GM19035 (cell line): Measurements from ENCODE around the gene DGCR2.
"Not testable (repeated sequence)": the region's sequence is repeated elsewhere in the genome, so short reads cannot be mapped to it uniquely, and the experiment has no call there.

ENCODE experiments used
- ATAC-seq: cut with Tn5 transposase; IDR thresholded peaks from one replicate; pipeline ENCODE4 v1.9.1; 2021; ENCODE audit not compliant: unreplicated experiment

Gene DGCR2

GRCh38 chr22:19032898-19033567 is 89.2 kb downstream of the DGCR2 start:
- not testable (repeated sequence) for ATAC-seq

GRCh38 chr22:19032156-19032785 is 89.9 kb downstream of the DGCR2 start:
- not testable (repeated sequence) for ATAC-seq

- not testable (repeated sequence) for ATAC-seq
Measured at GRCh38 chr22:19030889-19031252, 91.3 kb downstream of the DGCR2 start.

GRCh38 chr22:19030226-19030888 is 91.9 kb downstream of the DGCR2 start:
- not testable (repeated sequence) for ATAC-seq

GRCh38 chr22:19029113-19030103 is 92.8 kb downstream of the DGCR2 start:
- ATAC-seq, result not testable (repeated sequence)

- ATAC-seq, result not testable (repeated sequence)
Measured at GRCh38 chr22:19028060-19028455, 94.2 kb downstream of the DGCR2 start.

GRCh38 chr22:19027371-19028059 is 94.7 kb downstream of the DGCR2 start:
- ATAC-seq, result not testable (repeated sequence)

- not testable (repeated sequence) for ATAC-seq
Measured at GRCh38 chr22:19026080-19026479, 96.1 kb downstream of the DGCR2 start.

- ATAC-seq, result not testable (repeated sequence)
Measured at GRCh38 chr22:19024956-19025489, 97.2 kb downstream of the DGCR2 start.

GRCh38 chr22:19023931-19024330 is 98.3 kb downstream of the DGCR2 start:
- not testable (repeated sequence) for ATAC-seq

- no peak for ATAC-seq
Measured at GRCh38 chr22:19022755-19023154, 99.5 kb downstream of the DGCR2 start.

GRCh38 chr22:19019679-19020032 is 102.6 kb downstream of the DGCR2 start:
- ATAC-seq, result no peak

GRCh38 chr22:19019029-19019678 is 103.1 kb downstream of the DGCR2 start:
- no peak for ATAC-seq

GRCh38 chr22:19018256-19018655 is 104.0 kb downstream of the DGCR2 start:
- ATAC-seq, result no peak

- no peak for ATAC-seq
Measured at GRCh38 chr22:19016081-19016766, 106.0 kb downstream of the DGCR2 start.

GRCh38 chr22:19014886-19015285 is 107.3 kb downstream of the DGCR2 start:
- ATAC-seq, result no peak

GRCh38 chr22:19013881-19014598 is 108.2 kb downstream of the DGCR2 start:
- ATAC-seq, result not testable (repeated sequence)

- ATAC-seq, result not testable (repeated sequence)
Measured at GRCh38 chr22:19013411-19013810, 108.8 kb downstream of the DGCR2 start.
